Raji (cell line): ENCODE results near the gene TMED1.

ENCODE experiments used
- POLR2A ChIP-seq: IDR thresholded peaks from 2 replicates; pipeline ENCODE4 v1.6.1; 2011; ENCODE audit warnings: low read depth, low read length, control low read depth; ENCODE audit not compliant: insufficient read depth

The TMED1 gene

DNA sequence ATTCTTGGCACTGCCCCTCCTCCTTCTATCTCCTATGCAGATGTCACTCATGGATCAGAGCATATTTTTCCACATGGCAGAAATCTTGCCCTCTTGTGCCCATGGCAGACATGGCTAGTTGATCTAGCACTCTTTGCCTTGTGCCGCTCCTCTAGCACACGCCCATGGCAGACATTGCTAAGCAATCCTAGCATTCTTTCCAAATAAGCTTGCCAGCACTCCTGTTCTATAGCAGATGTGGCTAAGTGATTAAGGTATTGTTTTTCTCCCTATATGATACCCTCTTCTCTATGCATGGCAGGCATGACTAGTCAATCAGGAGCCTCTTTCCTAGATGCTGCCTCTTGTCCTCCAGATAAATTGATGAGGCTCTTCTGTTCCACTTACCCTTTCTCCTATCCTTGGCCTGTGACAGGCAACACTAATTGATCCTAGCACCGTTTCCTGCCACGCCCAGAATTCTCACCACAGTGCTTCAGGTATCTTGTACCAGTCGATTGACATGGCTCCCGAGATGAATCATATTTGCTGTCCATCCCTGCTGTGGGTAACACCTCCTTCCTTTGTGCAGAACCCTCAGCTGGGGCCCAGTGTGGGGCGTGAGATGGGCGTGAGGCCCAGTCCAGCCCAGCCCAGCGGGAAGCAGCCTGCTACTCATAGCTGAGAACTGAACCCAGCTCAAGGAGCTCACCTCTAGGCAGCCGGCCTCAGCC, 26.9 kb downstream of the TMED1 start:
- no peak for TF ChIP-seq POLR2A

DNA sequence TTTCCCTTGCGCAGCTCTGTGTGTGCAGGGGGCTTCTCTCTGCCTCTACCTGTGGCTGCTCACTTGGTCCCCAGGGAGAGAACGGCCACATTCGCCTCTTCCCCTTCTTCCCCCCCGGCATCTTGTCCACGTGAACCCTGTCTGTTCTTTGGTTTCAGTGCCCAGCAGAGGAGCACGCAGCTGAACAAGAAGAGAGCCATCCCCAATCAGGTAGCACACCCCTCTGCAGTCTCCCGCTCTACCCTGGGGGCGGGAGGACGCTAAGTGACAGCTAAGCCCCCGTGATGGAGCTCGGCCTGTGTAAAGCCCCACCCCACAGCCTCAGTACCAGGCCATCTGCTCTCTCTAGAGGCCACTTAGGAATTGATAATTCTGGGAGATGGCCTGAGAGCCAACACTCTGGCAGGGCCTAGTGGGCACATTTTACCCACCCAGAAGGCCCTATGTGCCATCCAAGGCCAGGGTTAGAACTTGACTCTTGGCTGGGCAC, 30.2 kb downstream of the TMED1 start:
- no peak for TF ChIP-seq POLR2A

DNA sequence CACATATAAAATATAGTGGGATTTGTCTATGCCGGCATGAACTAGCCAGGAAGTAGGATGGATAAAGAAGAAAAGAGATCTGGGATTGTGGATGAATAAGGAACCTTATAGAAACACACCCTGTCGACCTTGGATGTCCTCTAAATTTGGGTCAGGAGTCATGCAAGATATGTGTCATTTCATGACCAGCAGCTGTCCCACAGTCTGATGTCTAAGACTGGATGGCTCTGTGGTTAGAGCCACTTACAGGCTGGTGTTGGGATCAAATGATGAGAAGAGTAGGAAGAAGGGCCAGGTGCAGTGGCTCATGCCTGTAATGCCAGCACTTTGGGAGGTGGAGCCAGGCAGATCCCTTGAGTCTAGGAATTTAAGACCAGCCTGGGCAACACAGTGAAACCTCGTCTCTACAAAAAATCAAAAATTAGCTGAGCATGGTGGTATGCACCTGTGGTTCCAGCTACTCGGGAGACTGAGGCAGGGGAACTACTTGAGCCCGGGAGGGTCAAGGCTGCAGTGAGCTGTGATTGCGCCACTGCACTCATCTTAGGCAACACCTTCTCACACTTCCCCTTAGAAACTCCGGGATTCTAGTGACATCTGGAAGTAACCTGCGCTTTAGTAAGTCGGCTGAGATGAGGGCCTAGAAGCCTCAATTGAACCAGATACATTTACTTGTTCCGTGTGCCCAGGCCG, 30.8 kb downstream of the TMED1 start:
- no peak for TF ChIP-seq POLR2A

DNA sequence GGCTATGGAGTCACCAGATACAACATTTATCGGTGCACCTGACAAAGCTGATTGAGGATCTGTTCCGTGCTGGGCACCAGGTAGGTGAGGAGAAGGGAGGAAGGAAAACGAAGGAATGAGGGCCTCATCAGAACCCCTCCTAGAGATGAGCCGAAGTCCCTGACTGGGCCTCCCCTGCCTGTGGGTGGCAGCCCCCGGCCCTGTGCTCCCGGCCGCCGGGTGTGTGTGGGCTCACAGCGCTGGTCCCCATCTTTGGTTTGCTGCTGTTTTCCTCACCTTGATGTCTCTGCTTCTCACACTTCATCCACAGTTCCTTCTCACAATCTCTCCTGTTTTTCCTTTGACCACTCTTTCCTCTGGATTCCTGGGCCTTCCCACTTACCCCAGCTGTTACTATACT, 32.8 kb downstream of the TMED1 start:
- TF ChIP-seq POLR2A, result no peak

DNA sequence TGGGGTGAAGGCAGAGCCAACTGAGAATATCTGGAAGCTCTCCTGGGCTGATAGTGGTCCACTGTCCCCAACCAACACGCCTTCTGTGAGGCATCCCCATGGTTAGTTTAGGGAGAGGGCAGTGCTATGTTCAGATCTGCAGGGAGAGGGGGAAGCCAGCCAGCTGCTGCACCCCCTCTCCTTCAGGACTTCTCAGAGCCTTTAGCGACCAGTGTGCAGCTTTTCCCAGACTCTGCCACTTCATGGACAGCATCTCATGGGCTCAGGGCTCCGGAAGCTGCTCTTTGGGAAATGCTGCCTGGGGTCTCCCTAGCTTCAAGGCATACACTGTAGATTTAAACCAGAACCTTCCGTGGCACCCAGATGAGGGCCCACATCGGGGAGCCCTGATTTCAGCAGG, 33.5 kb downstream of the TMED1 start:
- no peak for TF ChIP-seq POLR2A

DNA sequence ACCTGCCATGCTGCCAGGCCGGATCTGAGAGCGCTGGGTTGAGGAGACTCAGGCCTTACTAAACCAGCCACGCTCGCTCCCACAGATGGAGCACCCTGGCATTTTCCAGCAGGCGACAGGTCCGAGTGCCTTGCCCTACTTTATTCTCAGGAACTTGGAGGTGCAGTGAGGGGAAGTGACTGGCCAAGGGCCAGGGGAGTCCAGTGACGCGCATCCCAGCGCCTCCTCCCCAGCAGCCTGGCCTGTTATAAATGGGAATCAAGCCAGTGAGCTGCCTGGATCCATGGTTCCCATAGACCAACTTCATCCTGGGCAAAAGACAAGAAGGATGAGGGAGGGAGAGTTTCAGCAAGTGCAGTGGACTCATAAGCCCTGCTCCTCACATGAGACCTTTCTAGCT, 35.5 kb downstream of the TMED1 start:
- no peak for TF ChIP-seq POLR2A

DNA sequence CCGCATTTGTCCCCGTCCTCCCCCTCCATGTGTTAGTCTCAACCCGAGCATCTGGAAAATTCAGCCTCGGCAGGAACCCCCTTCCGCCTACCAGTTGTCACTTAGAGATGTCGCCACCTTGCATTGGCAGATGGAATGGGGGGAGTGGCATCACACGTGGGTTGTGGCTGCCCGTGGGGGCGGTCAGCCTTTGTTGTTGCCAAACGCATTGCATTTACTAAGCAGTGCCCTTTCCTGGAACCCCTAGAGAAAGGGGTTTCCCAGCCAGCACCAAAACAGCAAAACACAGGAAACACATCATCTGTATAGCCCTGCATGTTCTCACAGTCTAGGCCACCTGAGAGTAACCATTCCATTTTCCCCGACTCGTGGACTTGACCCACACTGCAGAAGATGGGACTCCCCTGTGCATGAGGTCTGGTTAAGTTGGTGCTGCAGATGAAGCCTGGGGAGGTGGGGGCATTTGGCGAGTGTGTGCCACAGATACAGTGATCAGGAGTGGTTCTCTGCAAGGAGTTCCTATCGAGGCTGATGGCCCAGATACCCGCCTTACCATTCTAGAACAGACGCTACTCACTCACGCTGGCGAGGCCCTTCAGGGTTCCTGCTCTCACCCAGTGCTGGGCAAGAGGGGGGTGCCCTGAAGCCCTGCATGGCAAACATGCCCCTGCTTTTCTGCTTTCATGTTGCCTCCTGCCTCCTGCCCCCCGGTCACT, 38.3 kb downstream of the TMED1 start:
- no peak for TF ChIP-seq POLR2A

DNA sequence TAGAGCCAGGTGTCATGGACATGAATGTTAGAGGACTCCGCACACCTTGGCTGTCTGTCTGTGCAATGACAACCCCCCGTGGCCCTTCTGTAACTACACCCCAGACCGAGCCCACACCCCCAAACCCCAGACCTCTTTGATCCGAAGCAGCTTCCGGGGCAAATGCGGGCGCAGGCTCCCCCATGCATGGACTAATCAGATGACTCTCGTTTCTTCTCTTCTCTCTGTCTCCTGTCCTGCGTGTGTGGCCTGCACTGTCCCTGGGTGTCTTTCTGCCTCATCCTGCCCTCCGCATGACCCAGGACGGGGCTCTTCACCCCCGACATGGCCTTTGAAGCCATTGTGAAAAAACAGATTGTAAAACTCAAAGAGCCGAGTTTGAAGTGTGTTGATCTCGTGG, 38.9 kb downstream of the TMED1 start:
- no peak for TF ChIP-seq POLR2A

DNA sequence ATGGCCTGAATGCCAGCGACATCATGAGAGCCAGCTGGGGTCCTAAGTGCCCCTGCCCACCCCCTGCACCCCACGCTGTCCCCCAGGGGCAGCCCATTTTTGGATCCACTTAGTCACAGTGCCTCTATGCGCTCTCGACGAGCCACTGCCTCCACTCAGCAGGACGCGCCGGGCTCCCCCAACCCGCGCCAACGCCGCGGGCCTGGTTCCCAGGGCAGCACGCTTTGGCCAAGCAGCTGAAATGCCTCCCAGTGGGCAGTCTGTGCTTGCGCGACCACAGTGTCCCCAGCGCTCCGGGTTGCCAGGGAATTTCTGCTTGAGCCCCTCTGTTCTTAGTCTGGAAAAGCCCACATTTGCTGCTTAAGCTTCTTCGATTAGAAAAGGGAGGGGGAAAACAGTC, 39.4 kb downstream of the TMED1 start:
- TF ChIP-seq POLR2A, result no peak

DNA sequence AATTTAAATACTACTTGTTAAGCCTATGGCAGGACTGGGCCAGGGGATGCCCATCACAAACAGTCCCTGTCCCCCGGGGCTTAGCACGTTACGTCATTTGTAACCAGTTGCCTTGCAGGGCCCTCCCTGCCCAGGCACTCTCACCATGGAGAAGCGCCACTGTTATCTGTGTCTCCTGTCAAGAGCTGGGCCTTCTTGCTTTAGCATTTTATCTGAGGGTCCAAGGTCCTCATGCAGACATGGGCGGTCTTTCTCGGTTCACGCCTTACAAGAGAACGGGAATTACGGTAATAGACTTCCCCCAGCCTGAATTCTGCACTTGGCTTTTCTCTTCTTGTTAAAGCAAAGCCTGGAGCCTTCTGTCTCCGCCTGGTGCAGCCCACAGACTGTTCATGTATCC, 46.1 kb downstream of the TMED1 start:
- TF ChIP-seq POLR2A, result no peak

DNA sequence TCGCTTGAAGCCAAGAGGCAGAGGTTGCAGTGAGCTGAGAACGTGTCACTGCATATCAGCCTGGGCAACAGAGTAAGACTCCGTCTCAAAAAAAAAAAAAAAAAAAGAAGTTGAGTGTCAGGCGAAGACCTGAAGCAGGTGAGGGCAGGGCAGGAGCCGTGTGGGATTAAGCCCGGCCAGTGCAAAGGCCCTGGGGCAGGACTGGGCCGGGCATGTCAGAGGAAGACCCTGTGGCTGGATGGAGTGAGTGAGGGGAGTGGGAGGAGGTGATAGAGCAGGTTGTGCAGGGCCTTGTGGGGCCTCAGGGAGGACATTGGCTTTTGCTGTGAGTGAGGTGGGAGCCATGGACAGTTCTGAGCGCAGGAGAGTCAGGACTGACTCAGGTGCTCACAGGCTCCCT, 47.9 kb downstream of the TMED1 start:
- TF ChIP-seq POLR2A, result no peak

DNA sequence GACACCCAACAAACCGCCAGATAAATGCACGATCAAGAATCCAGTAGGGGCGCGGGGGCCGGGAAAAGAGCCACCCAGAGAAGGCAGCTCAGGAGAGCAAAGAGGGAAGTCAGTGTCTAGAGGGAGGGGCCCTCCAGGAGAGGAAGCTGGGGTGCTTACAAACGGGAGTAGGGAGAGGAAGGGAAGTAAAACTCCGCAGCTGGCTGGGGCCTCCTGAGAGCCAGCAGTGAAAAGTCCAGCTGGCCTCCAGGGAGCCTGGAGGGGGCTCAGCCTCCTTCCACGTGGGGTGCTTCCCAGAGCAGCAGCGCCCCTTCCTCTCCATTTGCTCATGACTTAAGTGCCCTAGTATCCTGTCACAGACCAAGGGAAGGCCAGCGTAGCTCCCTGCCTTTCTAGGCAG, 51.8 kb downstream of the TMED1 start:
- TF ChIP-seq POLR2A, result no peak

DNA sequence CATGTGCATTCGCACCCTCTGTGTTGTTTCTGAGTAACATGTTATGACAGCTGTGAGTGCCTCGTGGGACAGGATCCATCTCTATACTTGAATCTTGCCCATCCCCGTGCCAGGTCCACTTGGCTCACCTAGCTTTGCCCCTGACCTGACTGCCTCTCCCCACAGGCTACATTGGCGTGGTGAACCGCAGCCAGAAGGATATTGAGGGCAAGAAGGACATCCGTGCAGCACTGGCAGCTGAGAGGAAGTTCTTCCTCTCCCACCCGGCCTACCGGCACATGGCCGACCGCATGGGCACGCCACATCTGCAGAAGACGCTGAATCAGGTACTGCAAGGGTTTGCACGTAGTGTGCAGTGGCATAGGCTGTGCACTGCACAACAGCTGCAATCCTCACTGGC, 53.2 kb downstream of the TMED1 start:
- TF ChIP-seq POLR2A, result no peak
